T47D (cell line): Measurements from ENCODE around the gene SLC38A1.
"Not testable (repeated sequence)": the region's sequence is repeated elsewhere in the genome, so short reads cannot be mapped to it uniquely, and the experiment has no call there.

Experiments used
- DNase-seq, 2 experiments: peaks; one replicate each; pipeline versions ENCODE4 v3.0.0 to v3.0.0-alpha.2; 2011 to 2012; ENCODE audit warnings: low read depth in 1 of 2, low spot score in 1 of 2
- JUND ChIP-seq: IDR thresholded peaks from 2 replicates; pipeline ENCODE4 v1.6.1; 2012; ENCODE audit warnings: low read depth
- in situ Hi-C: cut with HindIII; loops from 2 replicates; pipeline ENCODE4 v1.10.0; 2016; ENCODE audit warnings: low sequenced_read_pairs, low pct_unique_long_range_greater_than_20kb

SLC38A1 gene

GRCh38 chr12:46206471-46206870 is 62.4 kb downstream of the SLC38A1 start:
- DNase-seq, result no peak
- no peak for TF ChIP-seq JUND
- in situ Hi-C loops, result no loop called here

- in situ Hi-C loops, result no loop called here
- TF ChIP-seq JUND, result no peak
Measured at GRCh38 chr12:46205294-46205693, 63.5 kb downstream of the SLC38A1 start.

GRCh38 chr12:46201284-46201789 is 67.5 kb downstream of the SLC38A1 start:
- in situ Hi-C loops, result no loop called here
- peak in 1 of 2 experiments; percentile 79 for DNase-seq
- TF ChIP-seq JUND, result peak; percentile 71; the same call in 1 of the 2 replicates

More at GRCh38 chr12:46205294-46205693, 63.5 kb downstream of the SLC38A1 start:
- DNase-seq, result no peak

GRCh38 chr12:46200551-46200950 is 68.3 kb downstream of the SLC38A1 start:
- in situ Hi-C loops, result no loop called here
- no peak for TF ChIP-seq JUND
- DNase-seq, result no peak

- no peak for DNase-seq
- in situ Hi-C loops, result no loop called here
Measured at GRCh38 chr12:46198913-46199312, 69.9 kb downstream of the SLC38A1 start.

GRCh38 chr12:46197883-46198282 is 71.0 kb downstream of the SLC38A1 start:
- in situ Hi-C loops, result no loop called here
- DNase-seq, result peak; percentile 37
- TF ChIP-seq JUND, result peak; percentile 13; the same call in 1 of the 2 replicates

More at GRCh38 chr12:46198913-46199312, 69.9 kb downstream of the SLC38A1 start:
- TF ChIP-seq JUND, result no peak

- in situ Hi-C loops, DNase-seq: not testable (repeated sequence)
Measured at GRCh38 chr12:46190533-46190932, 78.3 kb downstream of the SLC38A1 start.

- in situ Hi-C loops, result no loop called here
- no peak for DNase-seq
- TF ChIP-seq JUND, result no peak
Measured at GRCh38 chr12:46188170-46188569, 80.7 kb downstream of the SLC38A1 start.

- no peak for DNase-seq
- no peak for TF ChIP-seq JUND
- in situ Hi-C loops, result no loop called here
Measured at GRCh38 chr12:46187023-46187422, 81.8 kb downstream of the SLC38A1 start.

GRCh38 chr12:46186088-46186487 is 82.8 kb downstream of the SLC38A1 start:
- no peak for TF ChIP-seq JUND
- in situ Hi-C loops, result no loop called here
- DNase-seq, result no peak

- no peak for TF ChIP-seq JUND
- in situ Hi-C loops, result no loop called here
- no peak for DNase-seq
Measured at GRCh38 chr12:46185686-46186085, 83.2 kb downstream of the SLC38A1 start.

GRCh38 chr12:46184798-46185595 is 83.8 kb downstream of the SLC38A1 start:
- in situ Hi-C loops, result no loop called here
- no peak for TF ChIP-seq JUND
- DNase-seq, result no peak

GRCh38 chr12:46183112-46183511 is 85.7 kb downstream of the SLC38A1 start:
- no peak for TF ChIP-seq JUND
- no peak for DNase-seq
- in situ Hi-C loops, result no loop called here
